GM19467 (cell line): Measurements from ENCODE around the gene CLEC2D.
"Not testable (repeated sequence)": the region's sequence is repeated elsewhere in the genome, so short reads cannot be mapped to it uniquely, and the experiment has no call there.

Experiments used
- ATAC-seq: cut with Tn5 transposase; IDR thresholded peaks from one replicate; pipeline ENCODE4 v1.9.1; 2021; ENCODE audit warnings: mild to moderate bottlenecking, moderate library complexity; ENCODE audit not compliant: unreplicated experiment

The CLEC2D gene

DNA sequence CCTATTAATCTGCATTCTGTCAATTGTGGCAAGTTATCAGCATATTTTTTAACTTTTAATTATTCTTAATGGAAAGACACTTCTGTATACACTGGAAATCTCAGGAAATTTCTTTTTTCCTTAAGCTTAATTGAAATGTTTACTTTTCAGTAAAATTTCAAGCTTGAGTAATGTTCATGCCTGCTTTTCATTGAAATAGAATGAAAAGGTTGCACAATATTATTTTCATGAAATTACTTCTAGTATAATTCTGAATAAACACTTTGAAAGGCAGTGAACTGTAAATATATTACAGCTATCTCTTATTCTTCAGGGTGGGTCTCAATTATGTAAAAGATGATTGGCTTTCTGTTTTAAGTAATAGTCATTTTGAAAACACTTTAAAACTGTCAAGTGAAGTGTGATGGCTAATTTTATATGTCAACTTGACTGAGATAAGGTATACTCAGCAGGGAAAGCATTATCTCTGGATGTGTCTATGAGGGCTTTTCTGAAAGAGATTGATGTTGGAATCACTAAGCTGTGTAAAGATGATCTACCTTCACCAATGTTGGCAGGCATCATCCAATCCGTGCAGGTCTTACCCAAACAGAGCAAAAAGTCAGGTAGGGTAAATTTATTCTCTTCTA, 29.9 kb downstream of the CLEC2D start:
- ATAC-seq: no peak

- ATAC-seq: no peak
Observed at GRCh38 chr12:9699898-9700605, 30.5 kb downstream of the CLEC2D start.

DNA sequence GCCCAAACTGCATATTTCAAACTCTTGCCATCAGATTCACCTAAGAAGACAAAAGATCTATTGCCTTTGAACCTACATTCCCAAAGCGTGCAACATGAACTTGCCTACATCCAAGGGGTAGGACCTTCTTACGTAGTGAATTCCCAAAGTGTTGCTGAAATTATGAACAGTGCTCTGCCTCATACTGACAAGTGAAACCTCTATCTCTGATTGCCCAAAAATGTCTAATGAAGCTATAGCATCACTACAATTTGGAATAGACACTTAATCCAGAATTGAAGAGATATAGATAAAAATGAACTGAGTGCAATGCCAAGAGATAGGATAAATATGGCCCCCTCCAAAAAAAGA, 31.1 kb downstream of the CLEC2D start:
- no peak for ATAC-seq

DNA sequence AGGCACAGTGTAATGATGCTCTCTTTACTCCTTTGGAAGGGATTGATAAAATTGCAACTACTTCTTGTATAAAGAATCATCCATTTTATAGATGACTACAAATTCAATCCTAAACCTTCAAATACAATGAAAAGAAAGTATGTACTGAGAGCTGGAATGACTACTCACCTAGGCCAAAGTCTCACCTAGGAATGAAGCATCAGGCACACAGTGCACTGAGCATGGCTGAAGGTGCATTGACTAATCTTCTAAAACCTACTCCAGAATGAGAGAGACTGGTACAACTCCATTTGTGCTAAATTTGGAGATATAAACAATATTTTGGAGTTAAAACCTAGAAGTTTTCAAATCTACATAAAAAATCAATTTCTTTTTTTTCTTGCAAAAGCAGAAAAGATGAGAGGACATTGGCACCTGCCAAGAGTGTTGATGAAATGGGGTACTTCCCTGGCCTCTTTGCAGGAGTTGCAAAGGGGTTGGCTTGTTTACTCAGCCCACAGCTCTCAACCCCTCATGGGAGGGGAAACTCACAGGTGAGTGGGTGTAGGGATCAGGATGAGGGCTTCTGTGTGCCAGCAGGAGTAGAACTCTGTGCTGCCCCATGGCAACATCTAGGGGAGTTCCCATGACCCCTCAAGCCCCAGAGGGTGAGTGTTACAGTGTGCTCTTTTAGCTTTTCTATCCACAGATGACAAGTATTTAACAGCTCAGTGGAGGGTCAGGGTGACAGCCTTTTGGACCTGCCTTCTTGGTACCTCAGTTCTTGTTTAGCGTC, 32.1 kb downstream of the CLEC2D start:
- no peak for ATAC-seq

- ATAC-seq: no peak
Observed at GRCh38 chr12:9702255-9702654, 32.7 kb downstream of the CLEC2D start.

DNA sequence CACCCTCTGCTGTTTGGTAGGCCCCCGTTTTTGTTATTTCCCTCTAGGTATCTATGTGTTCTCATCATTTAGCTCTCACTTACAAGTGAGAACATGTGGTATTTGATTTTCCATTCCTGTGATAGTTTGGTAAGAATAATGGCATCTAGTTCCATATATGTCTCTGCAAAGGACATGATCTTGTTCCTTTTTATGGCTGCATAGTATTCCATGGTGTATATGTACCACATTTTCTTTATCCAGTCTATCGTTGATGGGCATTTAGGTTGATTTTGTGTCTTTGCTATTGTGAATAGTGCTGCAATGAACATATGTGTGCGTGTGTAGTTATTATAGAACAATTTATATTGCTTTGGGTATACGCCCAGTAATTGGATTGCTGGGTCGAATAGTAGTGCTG, 35.0 kb downstream of the CLEC2D start:
- not testable (repeated sequence) for ATAC-seq

- ATAC-seq: no peak
Observed at GRCh38 chr12:9706086-9706685, 36.7 kb downstream of the CLEC2D start.

DNA sequence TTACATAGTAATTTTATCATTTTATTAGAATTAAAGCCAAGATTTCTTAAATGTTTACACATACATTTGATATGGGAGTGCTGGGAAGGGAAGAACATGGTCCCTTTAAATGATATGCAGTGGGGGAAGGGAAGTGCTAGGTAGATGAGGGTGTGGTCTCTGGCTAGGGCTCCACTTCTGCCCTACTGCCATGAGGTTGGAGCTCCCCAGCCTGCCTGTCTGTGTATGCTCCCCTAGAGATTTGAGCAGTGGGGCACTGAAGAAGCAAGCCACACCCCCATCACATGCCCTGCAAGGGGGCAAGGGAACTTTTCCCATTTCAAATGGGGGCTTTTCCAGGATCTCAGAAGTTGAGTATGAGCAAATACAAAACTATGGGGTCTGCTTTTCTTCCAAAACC, 37.8 kb downstream of the CLEC2D start:
- ATAC-seq: no peak

GRCh38 chr12:9707864-9708808, 38.6 kb downstream of the CLEC2D start:
- no peak for ATAC-seq

DNA sequence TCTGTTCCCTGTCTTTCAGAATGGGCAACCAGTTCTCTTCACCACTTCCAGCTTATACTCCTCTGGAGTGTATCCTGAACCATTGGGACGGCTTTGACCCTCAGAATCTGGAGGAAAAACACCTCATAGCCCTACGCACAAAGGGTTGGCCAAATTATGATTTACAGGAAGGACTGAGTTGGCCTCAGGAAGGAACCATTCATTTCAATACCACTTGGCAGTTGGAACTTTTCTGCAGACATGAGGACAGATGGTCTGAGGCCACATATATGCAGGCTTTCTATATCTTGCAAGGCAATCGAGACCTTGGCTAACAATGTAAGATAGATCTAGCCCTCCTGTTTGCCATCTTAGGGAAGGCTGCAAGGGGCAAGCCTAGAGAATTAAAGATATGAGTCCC, 39.3 kb downstream of the CLEC2D start:
- ATAC-seq: no peak

- no peak for ATAC-seq
Observed at GRCh38 chr12:9710584-9711375, 41.3 kb downstream of the CLEC2D start.

DNA sequence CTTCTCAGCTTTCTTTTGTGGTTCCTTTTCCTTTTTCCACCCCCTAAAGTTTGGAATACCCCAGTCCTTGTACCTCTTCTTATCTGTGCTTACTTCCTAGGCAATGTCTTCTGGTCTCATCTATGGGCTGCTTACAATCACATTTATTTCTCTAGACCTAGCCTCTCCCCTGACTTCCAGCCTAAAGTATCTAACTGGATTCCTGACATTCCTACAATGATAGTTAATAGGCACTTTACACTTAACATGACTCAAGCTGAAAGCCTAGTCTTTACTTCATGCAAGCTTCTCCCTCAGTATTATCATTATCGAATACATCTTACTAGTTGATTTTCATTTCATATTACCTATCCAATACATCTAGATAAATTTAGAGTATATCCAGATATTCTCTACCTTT, 42.2 kb downstream of the CLEC2D start:
- ATAC-seq: no peak

- ATAC-seq: peak; percentile 68
Observed at GRCh38 chr12:9713032-9713558, 43.6 kb downstream of the CLEC2D start.

GRCh38 chr12:9717070-9717925, 47.8 kb downstream of the CLEC2D start:
- ATAC-seq: no peak

DNA sequence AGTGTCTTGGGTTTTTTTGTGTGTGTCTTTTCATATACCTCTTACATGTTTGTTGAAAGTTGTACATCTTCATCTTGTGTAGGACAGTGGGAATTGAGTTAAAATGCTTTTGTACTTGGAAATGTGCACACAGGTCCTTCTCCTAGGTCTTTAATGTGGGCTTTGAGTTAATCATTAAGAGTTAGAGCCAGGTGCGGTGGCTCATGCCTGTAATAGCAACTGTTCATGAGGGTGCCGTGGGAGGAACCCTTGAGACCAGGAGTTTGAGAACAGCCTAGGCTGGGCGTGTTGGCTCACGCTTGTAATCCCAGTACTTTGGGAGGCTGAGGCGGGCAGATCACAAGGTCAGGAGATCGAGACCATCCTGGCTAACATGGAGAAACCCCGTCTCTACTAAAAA, 49.5 kb downstream of the CLEC2D start:
- ATAC-seq: peak; percentile 35

DNA sequence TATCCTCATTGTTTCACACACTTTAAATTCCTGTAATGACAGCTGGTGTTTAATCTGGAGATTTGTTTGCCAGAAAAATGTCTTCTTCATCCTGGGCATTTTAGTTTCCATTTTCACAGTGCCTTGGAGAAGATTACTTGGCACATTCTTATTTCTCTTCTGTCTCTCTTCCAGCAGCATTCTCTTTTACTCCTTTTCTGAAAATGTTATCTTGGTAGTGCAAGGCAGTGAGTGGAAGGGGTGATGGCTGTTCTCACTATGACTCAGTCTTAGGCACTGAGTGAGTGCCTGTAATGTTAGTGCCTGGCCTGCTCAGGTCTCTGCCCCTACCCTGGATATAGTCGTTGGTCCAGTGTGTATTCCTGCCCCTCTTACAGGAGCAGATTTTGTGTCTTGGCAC, 50.3 kb downstream of the CLEC2D start:
- no peak for ATAC-seq

GRCh38 chr12:9721394-9722092, 52.0 kb downstream of the CLEC2D start:
- peak; percentile 45 for ATAC-seq

- no peak for ATAC-seq
Observed at GRCh38 chr12:9724023-9724422, 54.5 kb downstream of the CLEC2D start.
